HG02852 (cell line): ENCODE measurements around the gene PTCHD1.

Experiments
- ATAC-seq: cut with Tn5 transposase; IDR thresholded peaks from one replicate; pipeline ENCODE4 v1.9.1; 2021; ENCODE audit warnings: mild to moderate bottlenecking, moderate library complexity; ENCODE audit not compliant: unreplicated experiment

The PTCHD1 gene

GRCh38 chrX:23394421-23394820, 59.8 kb downstream of the PTCHD1 start:
- ATAC-seq, result no peak

- ATAC-seq, result no peak
Measured at GRCh38 chrX:23396263-23396662, 61.6 kb downstream of the PTCHD1 start.

- no peak for ATAC-seq
Measured at GRCh38 chrX:23398570-23398969, 63.9 kb downstream of the PTCHD1 start.

GRCh38 chrX:23403849-23404248, 69.2 kb downstream of the PTCHD1 start:
- ATAC-seq, result no peak

GRCh38 chrX:23422912-23423311, 88.3 kb downstream of the PTCHD1 start:
- ATAC-seq, result no peak

GRCh38 chrX:23434356-23434884, 99.8 kb downstream of the PTCHD1 start:
- no peak for ATAC-seq

- no peak for ATAC-seq
Measured at GRCh38 chrX:23435108-23435507, 100.5 kb downstream of the PTCHD1 start.

GRCh38 chrX:23435575-23435974, 100.9 kb downstream of the PTCHD1 start:
- ATAC-seq, result no peak

- no peak for ATAC-seq
Measured at GRCh38 chrX:23436875-23437274, 102.2 kb downstream of the PTCHD1 start.

- no peak for ATAC-seq
Measured at GRCh38 chrX:23451266-23451665, 116.6 kb downstream of the PTCHD1 start.
